ENCODE data around the gene PRDM16. TPM values are rescaled to one million over a fixed set of nuclear protein-coding genes. Genes with fewer than 3 reads are reported as not detected.

The PRDM16 gene
- total and polyA plus RNA-seq, 2 of the 13 experiments (the other 11 are each of a cell fraction or from before 2014, with no cell fraction given) = 0.15 to 0.81 TPM

GRCh38 chr1:3471356-3472087, 402.5 kb downstream of the PRDM16 start (continued):
- TF ChIP-seq HNRNPL (IDR thresholded peaks at IDR 0.05; ENCODE audit: low read depth, low read length) = peak; percentile 66; the same call in 1 of the 2 replicates
- peak; percentile 88; the same call in 1 of the 2 replicates for TF ChIP-seq SNAPC2 (CRISPR knock-in tag; IDR thresholded peaks at IDR 0.05)
- TF ChIP-seq RNF2 (conservative IDR thresholded peaks at IDR 0.05; ENCODE audit: low read depth) = peak; percentile 84
- no peak for TF ChIP-seq ZNF704 (CRISPR knock-in tag; IDR thresholded peaks at IDR 0.05; ENCODE audit: borderline replicate concordance)
- peak; percentile 82 for TF ChIP-seq POLR2G (IDR thresholded peaks at IDR 0.05; ENCODE audit: low read depth, low read length)
- no peak for TF ChIP-seq HHEX (CRISPR knock-in tag; IDR thresholded peaks at IDR 0.05)
- 0 out of 2 replicates have a peak, but pooled peaks have one; percentile 43 for TF ChIP-seq SMAD9 (CRISPR knock-in tag; IDR thresholded peaks at IDR 0.05)
- peak; percentile 62 for TF ChIP-seq TEAD3 (CRISPR knock-in tag; optimal IDR thresholded peaks at IDR 0.05; ENCODE audit: borderline replicate concordance)
- no peak for TF ChIP-seq SMARCC2 (IDR thresholded peaks at IDR 0.05)
- TF ChIP-seq ZNF12 (CRISPR knock-in tag; IDR thresholded peaks at IDR 0.05) = 0 out of 2 replicates have a peak, but pooled peaks have one; percentile 31
- TF ChIP-seq GATAD1 (CRISPR knock-in tag; IDR thresholded peaks at IDR 0.05) = peak; percentile 75; the same call in 1 of the 2 replicates
- TF ChIP-seq MNT (IDR thresholded peaks at IDR 0.05) = no peak
- TF ChIP-seq SMARCE1 (IDR thresholded peaks at IDR 0.05; ENCODE audit: borderline replicate concordance) = no peak
- TF ChIP-seq POGZ (CRISPR knock-in tag; IDR thresholded peaks at IDR 0.05) = no peak
- peak; percentile 68 for TF ChIP-seq SAP130 (CRISPR knock-in tag; IDR thresholded peaks at IDR 0.05; ENCODE audit: low read depth)
- TF ChIP-seq ZNF784 (CRISPR knock-in tag; IDR thresholded peaks at IDR 0.05; ENCODE audit: borderline replicate concordance) = 0 out of 2 replicates have a peak, but pooled peaks have one; percentile 31
- TF ChIP-seq TRIM24 (CRISPR knock-in tag; IDR thresholded peaks at IDR 0.05) = no peak
- TF ChIP-seq ZNF562 (CRISPR knock-in tag; IDR thresholded peaks at IDR 0.05; ENCODE audit: borderline replicate concordance) = no peak
- peak; percentile 92 for TF ChIP-seq STAT6 (CRISPR knock-in tag; IDR thresholded peaks at IDR 0.05; ENCODE audit: borderline replicate concordance)
- no peak for TF ChIP-seq NFKBIZ (CRISPR knock-in tag; IDR thresholded peaks at IDR 0.05)
- no peak for TF ChIP-seq ZNF660 (CRISPR knock-in tag; IDR thresholded peaks at IDR 0.05; ENCODE audit: borderline replicate concordance, low read depth)
- peak; percentile 85; the same call in 1 of the 2 replicates for TF ChIP-seq ZNF543 (CRISPR knock-in tag; IDR thresholded peaks at IDR 0.05)
- peak; percentile 58; the same call in 1 of the 2 replicates for TF ChIP-seq ZSCAN20 (CRISPR knock-in tag; IDR thresholded peaks at IDR 0.05; ENCODE audit: borderline replicate concordance)
